ENCODE measurements around the gene PYROXD2.

PYROXD2 gene

GRCh38 chr10:98446151-98446660 is 31.2 kb upstream of the PYROXD2 start:
- DNase-seq (ENCODE audit: low read depth) = peak; percentile 42
- no peak for TF ChIP-seq CTCF (conservative IDR thresholded peaks at IDR 0.05; ENCODE audit: low read length)
- peak overlapping the region; percentile 86 for H3K4me3 ChIP-seq (ENCODE audit: low read length)

DNA sequence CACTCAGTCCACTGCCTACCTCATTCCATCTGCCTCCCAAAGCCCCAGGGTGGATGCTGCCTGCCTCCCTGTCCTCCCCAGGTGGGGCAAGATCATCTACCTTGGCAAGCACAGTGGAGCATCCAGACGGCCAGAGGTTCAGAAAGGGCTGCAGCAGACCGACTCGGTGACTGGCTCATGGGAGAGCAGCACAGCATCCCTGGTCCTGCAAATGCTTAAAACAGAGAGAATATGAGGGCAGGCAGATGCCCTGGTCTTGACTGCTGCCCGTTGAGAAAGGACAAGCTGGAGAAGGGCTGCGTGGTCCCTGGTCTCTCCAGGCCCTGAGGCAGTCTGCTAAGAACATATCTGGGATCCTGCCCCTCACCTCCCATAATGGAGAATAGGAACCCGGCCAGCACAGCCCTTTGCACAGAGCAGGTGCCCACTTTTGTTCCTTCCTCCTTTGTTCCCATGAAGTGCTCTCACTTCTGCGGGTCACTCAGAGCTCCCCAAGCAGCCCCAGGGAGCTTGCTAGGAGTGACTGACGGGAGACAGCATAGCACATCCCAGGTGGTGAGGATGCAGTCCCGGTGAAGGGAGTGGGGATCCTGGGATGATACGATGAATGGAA is 30.3 kb upstream of the PYROXD2 start:
- no peak for DNase-seq (ENCODE audit: low read depth)
- no peak for TF ChIP-seq CTCF (conservative IDR thresholded peaks at IDR 0.05; ENCODE audit: low read length)
- peak overlapping the region; percentile 86 for H3K4me3 ChIP-seq (ENCODE audit: low read length)

DNA sequence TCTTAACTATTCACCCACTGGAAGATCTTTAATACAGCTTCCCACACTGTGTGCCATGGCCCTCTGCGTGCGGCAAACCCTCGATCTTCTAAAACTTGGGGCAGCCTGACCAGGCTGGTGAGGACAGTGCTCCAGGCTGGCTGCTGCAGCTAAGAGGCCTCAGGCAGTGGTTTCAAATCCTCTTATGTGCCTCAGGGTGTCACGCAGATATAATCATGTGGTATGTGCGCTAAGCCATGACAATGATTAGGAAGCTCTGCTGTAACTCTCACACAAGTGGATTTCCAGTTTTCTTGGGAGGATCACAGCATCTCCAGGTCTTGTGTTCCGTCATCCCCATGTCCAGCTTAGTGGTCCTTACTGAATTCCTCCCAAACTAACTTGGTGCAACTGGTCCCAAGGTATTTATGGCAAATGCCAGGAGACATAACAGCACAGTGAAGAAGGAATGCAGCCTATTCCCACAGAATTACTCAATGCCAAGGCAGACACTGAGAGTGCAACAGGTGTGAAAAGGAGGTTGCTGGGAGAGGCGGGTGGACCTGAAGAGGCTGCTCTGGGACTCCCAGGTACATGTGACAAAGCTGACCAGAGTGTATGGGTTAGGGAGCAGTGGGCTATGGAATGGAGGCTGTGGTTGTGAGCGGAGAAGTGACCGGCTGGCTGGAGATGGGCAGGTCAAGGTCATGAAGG is 29.5 kb upstream of the PYROXD2 start:
- no peak overlapping the region for H3K4me3 ChIP-seq (ENCODE audit: low read length)
- DNase-seq (ENCODE audit: low read depth) = no peak
- TF ChIP-seq CTCF (conservative IDR thresholded peaks at IDR 0.05; ENCODE audit: low read length) = no peak

GRCh38 chr10:98438715-98439114 is 23.7 kb upstream of the PYROXD2 start:
- H3K4me3 ChIP-seq (ENCODE audit: low read length) = no peak overlapping the region
- DNase-seq (ENCODE audit: low read depth) = no peak
- no peak for TF ChIP-seq CTCF (conservative IDR thresholded peaks at IDR 0.05; ENCODE audit: low read length)

DNA sequence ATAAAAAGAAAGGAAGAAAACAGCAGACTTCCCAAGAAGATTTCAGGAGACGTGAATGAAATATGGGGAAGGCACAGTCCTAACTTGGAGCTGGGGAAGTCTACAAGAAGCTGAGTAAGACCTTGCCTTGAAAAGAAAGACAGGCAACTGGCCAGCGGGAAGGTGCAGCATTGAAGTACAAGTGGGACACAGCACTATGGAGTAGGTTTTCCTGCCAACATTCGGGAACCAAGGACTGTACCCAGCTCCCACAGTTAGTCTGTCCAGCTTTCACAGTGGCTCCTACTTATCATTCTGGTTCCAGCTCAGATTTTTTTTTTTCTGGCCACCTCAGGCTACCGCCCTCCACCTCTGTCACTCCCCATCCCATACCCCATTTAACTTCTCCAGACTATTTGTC is 21.7 kb upstream of the PYROXD2 start:
- H3K4me3 ChIP-seq (ENCODE audit: low read length) = no peak overlapping the region
- DNase-seq (ENCODE audit: low read depth) = no peak
- TF ChIP-seq CTCF (conservative IDR thresholded peaks at IDR 0.05; ENCODE audit: low read length) = no peak

GRCh38 chr10:98435178-98435577 is 20.2 kb upstream of the PYROXD2 start:
- no peak for DNase-seq (ENCODE audit: low read depth)
- no peak for TF ChIP-seq CTCF (conservative IDR thresholded peaks at IDR 0.05; ENCODE audit: low read length)
- H3K4me3 ChIP-seq (ENCODE audit: low read length) = no peak overlapping the region

Data from AG10803 (cell line).